HG03045 (cell line): ENCODE data around the gene TNFAIP1.
A peak's percentile ranks its signal among the peaks of the same experiment; 100 is the strongest.
"Not testable (repeated sequence)": the region's sequence is repeated elsewhere in the genome, so short reads cannot be mapped to it uniquely, and the experiment has no call there.

Experiments
- ATAC-seq: cut with Tn5 transposase; IDR thresholded peaks from one replicate; pipeline ENCODE4 v1.9.1; 2021; ENCODE audit warnings: mild to moderate bottlenecking, moderate library complexity; ENCODE audit not compliant: unreplicated experiment

TNFAIP1 gene

GRCh38 chr17:28335201-28335958 lies at the start of gene TNFAIP1, which contains the start of gene IFT20:
TSS of gene TNFAIP1 (plus strand) at chr17:28335761. CDS start at chr17:28339522, 3,761 bp downstream.
TSS of gene IFT20 (minus strand) at chr17:28335472. CDS start at chr17:28331985, 3,487 bp downstream.
- ATAC-seq = peak; percentile 95

- no peak for ATAC-seq
These were observed 49.6 kb upstream of the TNFAIP1 start for GRCh38 chr17:28285965-28286364.

GRCh38 chr17:28290703-28291102 lies 44.9 kb upstream of the TNFAIP1 start:
- no peak for ATAC-seq

GRCh38 chr17:28291780-28292330 lies 43.7 kb upstream of the TNFAIP1 start:
- no peak for ATAC-seq

- not testable (repeated sequence) for ATAC-seq
These were observed 42.7 kb upstream of the TNFAIP1 start for GRCh38 chr17:28292878-28293277.

- no peak for ATAC-seq
These were observed 41.6 kb upstream of the TNFAIP1 start for GRCh38 chr17:28293994-28294393.

- ATAC-seq = no peak
These were observed 39.6 kb upstream of the TNFAIP1 start for GRCh38 chr17:28295677-28296578.

- no peak for ATAC-seq
These were observed 37.1 kb upstream of the TNFAIP1 start for GRCh38 chr17:28298449-28298848.

GRCh38 chr17:28306954-28307401 lies 28.6 kb upstream of the TNFAIP1 start:
- ATAC-seq = no peak

- no peak for ATAC-seq
These were observed 21.7 kb upstream of the TNFAIP1 start for GRCh38 chr17:28313841-28314240.

GRCh38 chr17:28315846-28316705 lies 19.5 kb upstream of the TNFAIP1 start:
- no peak for ATAC-seq

- no peak for ATAC-seq
These were observed 18.2 kb upstream of the TNFAIP1 start for GRCh38 chr17:28317099-28317965.

- peak; percentile 17 for ATAC-seq
These were observed 17.4 kb upstream of the TNFAIP1 start for GRCh38 chr17:28317966-28318758.

GRCh38 chr17:28318759-28319597 lies 16.6 kb upstream of the TNFAIP1 start, which contains the start of gene TMEM97:
TSS of gene TMEM97 (plus strand) at chr17:28319200. CDS start at chr17:28319240, 40 bp downstream.
- ATAC-seq = peak; percentile 98

- no peak for ATAC-seq
These were observed 16.0 kb upstream of the TNFAIP1 start for GRCh38 chr17:28319598-28319935.

GRCh38 chr17:28320215-28321061 lies 15.1 kb upstream of the TNFAIP1 start:
- no peak for ATAC-seq

GRCh38 chr17:28324267-28324745 lies 11.3 kb upstream of the TNFAIP1 start:
- no peak for ATAC-seq
